HG02943 (cell line): ENCODE results near the gene EDDM3A.
"Not testable (repeated sequence)": the region's sequence is repeated elsewhere in the genome, so short reads cannot be mapped to it uniquely, and the experiment has no call there.

ENCODE experiments used
- ATAC-seq: cut with Tn5 transposase; IDR thresholded peaks from one replicate; pipeline ENCODE4 v1.9.1; 2021; ENCODE audit warnings: mild to moderate bottlenecking, low read depth, moderate library complexity; ENCODE audit not compliant: unreplicated experiment

The EDDM3A gene

DNA sequence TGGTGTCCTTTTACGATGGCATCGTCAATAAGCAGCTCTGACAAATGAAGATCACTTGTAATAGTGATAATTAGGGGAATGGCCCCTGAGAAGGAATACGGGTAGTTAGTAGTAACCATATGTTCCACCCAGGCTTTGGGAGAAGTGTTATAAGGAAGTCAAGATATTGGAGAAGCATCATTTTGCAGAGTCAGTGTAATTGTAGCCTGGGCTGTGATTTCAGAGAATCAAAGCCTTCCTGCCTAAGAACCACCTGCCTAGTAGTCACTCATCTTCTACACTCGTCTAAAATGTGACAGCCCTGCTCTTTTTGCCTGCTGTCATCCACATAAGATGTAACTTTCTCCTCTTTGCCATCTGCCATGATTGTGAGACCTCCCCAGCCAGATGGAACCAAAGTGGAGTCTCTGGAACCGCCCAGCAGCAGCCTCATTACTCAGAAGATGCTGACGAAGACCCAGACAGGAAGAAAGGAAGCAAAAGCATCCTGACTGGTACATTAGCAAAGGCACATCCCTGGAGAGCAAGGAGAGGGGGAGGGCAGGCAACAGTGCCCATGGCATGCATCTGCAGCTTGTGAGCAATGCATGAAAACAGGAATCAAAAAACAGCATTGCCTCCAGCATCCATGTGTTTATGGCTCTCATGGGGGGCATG, 12.6 kb upstream of the EDDM3A start:
- ATAC-seq = no peak

DNA sequence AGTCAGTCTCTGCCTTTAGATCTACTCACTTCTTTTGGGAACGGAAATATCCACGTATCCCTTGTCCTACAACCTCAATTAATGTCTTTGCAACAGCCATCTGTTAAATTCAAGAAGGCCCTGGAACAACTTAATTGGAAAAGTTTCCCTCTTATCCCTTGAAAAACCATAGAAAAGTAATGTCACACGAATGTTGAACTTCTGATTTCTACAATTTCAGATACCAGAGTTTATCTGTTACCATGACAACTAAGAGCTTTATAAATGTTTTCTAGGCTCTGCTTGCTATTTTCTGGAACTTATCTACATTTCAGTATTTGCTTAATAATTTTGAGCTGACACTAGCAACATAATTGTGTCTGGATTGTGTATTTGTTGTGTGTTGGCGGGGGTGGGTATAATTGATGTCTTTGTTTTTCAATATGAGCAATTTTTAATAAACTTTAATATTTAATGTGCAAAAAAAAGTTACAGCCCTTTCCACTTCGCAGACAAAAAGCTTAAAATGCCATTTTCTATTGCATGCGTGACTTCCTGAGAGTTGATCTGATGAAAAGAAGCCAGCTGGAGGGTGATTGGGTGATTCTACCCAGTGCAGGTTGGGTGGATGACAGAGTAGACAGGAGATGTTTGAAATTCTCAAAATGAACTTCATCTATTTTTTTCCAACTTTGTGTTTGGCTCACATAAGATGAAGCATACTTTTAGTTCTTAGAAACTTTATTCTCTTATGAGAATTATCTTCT, 11.8 kb upstream of the EDDM3A start:
- ATAC-seq = no peak

- ATAC-seq = no peak
These were observed 11.3 kb upstream of the EDDM3A start for GRCh38 chr14:20734430-20734806.

- not testable (repeated sequence) for ATAC-seq
These were observed 7.4 kb upstream of the EDDM3A start for GRCh38 chr14:20738292-20738691.

GRCh38 chr14:20742132-20742531, 3.6 kb upstream of the EDDM3A start:
- no peak for ATAC-seq

- ATAC-seq = no peak
These were observed 2.1 kb upstream of the EDDM3A start for GRCh38 chr14:20743556-20743955.

- no peak for ATAC-seq
These were observed 879 bp downstream of the EDDM3A start for GRCh38 chr14:20746566-20746965.

DNA sequence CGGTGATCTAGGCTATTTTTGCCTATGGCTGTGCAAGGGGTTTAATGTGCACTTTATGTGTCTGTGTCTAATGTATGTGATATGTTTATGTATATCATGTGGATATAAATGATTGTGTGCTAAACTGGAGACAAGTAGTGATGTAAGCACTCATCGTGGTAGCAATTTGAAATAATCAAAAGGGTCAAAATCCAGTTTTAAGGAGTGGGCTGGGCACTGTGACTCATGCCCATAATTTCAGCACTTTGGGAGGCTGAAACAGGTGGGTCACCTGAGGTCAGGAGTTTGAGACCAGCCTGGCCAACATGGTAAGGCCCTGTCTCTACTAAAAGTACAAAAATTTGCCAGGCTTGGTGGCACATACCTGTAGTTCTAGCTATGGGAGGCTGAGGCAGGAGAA, 2.8 kb downstream of the EDDM3A start:
- ATAC-seq = no peak

DNA sequence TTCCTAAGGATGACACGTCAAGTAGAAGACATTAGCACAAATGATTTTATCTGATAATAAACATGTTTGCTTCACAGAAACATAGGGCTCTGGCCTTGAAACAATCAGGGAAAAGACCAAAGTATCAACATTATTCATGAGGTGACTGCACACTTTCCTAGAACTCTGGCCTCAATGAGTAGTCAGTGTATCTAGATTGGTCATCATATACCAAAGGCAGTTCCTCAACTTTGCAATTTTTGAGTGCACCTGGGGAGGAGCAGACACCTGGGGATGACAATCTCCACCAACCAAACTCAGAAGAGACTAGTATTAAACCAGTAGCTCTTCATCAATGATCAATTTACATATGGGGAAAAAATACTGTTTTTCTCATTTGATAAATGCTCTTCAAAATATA, 4.5 kb downstream of the EDDM3A start:
- no peak for ATAC-seq

DNA sequence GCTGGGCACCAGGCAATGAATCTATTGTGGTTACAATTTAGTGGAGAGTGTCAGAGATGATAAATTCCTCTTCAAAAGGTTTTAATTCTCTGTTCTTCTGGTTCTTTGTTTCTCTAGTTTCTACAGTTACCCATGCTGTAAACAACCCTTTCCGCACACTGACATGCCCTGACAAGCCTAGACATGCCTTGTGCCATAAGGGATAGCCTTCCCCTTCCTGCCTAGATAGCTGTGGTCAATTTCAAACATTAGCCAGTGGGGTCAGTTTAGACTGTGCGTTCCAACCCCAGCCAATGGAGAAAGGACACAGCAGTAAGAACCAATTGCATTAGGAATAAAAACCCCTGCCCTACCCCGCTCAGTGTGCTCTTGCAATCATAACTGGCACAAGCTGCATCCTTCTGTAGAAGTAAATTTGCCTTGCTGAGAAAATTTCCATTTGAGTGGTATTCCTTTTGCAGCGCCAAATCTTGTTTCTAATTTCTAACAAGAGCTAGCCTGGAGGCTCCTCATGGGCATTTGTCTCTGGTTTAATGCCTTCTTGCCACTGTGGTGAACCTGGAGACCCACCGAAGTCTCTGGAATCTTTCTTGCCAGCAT, 6.4 kb downstream of the EDDM3A start:
- ATAC-seq = no peak

DNA sequence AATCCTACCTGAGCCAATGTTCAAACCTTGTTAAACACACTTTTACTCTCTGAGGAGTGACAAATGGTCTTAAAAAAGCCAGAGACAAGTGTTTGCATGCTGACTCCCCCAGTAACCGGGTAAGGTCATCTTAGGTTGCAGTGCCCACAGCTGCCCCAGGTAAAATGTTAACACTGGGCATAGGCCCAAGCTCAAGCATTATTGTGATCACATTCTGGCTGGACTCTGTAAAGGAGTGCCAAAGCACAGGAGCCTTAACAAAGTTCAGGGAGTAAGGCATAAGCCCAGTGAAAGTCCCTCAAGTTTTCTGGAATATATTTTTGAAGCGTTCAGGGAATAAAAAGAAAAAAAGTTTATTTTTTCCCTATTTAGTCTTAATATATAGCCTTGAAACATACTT, 8.6 kb downstream of the EDDM3A start:
- ATAC-seq = no peak

GRCh38 chr14:20755037-20755436, 9.3 kb downstream of the EDDM3A start:
- no peak for ATAC-seq

DNA sequence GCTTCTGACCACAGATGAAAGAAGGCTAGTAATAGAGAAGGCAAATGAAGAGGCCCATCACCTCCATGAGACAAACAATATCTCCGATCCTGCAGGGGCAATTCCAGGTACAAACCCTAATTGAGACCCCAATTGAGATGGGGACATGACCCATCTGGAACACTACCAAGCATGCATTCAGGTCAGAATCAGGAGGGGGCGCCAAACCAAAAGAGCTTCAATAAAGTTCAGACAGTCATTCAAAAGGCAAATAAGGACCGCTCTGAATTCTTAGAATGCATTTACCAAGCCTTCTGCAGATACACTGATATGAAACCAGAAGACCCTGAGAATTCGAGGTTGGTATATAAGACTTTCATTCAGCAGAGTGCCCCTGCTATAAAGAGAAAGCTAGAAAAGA, 12.3 kb downstream of the EDDM3A start:
- ATAC-seq = no peak

GRCh38 chr14:20759465-20759864, 13.8 kb downstream of the EDDM3A start:
- not testable (repeated sequence) for ATAC-seq

GRCh38 chr14:20760950-20761349, 15.3 kb downstream of the EDDM3A start:
- no peak for ATAC-seq

- no peak for ATAC-seq
These were observed 22.9 kb downstream of the EDDM3A start for GRCh38 chr14:20768593-20768892.

DNA sequence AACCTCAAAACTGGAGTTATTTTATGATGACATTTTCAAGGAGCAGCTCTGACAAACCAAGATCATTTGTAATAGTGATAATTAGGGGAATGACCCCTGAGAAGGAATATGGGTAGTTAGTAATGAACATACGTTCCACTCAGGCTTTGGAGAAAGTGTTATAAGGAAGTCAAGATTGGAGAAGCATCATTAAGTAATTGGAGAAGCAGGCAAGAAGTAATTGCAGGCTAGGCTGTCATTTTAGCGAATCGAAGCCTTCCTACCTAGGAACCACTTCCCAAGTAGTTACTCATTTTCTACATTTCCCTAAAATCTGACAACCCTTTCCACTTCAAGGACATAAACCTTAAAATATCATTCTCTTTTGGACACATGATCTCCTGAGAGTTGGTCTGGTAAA, 23.7 kb downstream of the EDDM3A start:
- no peak for ATAC-seq

DNA sequence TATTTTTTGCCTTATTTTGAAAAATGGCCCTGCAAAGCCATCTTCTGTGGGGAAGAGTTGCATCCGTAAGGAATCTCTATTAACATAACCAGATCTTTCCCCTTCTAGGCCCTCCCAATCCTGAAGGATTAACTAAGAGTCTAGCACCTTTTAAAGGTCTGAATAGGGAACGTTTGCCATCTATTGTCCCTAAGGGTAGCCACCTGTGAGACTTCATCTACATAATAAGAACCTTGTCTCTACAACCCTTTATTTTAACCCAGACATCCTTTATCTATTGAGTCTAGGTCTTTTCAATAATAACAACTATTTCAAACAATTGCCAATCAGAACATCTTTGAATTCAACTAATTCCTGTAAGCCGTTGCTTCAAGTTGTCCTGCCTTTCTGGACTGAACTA, 27.0 kb downstream of the EDDM3A start:
- ATAC-seq = no peak

GRCh38 chr14:20774258-20774824, 28.7 kb downstream of the EDDM3A start:
- ATAC-seq = no peak

DNA sequence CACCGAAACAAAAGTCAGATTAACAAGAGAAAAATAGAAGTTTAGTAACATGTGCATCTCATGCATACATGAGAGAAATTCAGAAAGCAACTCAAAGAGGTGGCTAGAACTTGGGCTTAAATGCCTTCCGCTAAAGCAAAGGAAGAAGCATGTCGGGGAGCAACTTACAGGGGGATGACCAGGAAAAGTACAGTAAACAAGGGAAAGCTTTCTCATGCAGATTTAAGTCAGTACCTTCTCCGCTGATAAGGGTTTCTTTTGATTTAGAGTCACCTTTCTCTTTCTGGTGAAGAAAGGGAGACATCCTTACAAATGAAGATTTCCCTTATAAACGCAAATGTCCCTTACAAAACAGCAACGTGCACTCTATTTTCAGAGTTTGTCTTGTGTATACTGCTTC, 29.4 kb downstream of the EDDM3A start:
- no peak for ATAC-seq

DNA sequence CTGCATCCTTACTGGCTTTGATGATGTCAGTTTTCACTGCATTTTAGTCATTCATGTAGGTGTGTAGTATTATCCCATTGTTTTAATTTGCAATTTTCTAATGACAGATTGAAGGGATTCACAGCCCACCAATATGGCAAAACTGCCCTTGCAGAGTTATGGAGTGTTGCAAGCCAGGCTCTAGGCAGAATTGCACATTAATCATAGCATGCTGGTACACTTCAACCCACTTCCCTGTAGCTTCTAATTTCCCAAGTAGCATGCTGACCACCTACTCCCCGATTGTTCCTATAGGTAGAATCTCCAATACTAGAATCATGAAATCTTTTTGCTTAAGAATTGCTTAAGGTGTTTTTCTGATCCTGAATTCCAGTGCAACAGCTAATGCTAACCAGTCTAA, 30.2 kb downstream of the EDDM3A start:
- ATAC-seq = no peak

GRCh38 chr14:20781803-20782202, 36.1 kb downstream of the EDDM3A start:
- no peak for ATAC-seq
